Suprapubic skin (tissue), 3 donors: ENCODE measurements around the gene ZNF184.

Experiments used
- CTCF ChIP-seq, 2 donors: fragments of 200-600 bp in 1 of 2; fragments of 450-650 bp in 1 of 2; sonication (generic) in 1 of 2; IDR thresholded peaks; one replicate each; pipeline ENCODE4 v1.5.1; 2016 to 2019; ENCODE audit warnings: antibody characterized with exemption in 2 of 2, mild to moderate bottlenecking in 1 of 2, moderate library complexity in 1 of 2
- POLR2AphosphoS5 ChIP-seq, 3 donors: sonication (generic); formaldehyde crosslinking; IDR thresholded peaks; one replicate each; pipeline ENCODE4 v1.6.1; 2017; ENCODE audit warnings: antibody characterized with exemption in 3 of 3

DNA sequence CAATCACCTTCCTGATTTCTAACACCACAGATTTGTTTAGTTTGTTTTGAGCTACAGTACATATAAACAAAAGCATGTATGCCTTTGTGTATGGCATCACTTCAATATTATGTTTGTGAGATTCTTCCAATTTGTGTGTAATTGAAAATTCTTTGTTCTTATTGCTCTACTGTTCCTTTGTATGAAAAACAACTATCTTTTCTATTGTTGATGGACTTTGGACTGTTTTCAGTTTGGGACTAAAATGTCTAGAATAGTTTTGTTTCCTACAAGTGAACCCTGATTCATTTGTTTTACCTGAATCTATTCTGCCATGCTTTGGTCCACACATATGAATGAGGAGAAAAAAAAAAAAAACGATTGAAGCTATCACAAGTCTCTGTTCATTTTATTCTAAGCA lies 21.2 kb upstream of the ZNF184 start:
- TF ChIP-seq POLR2AphosphoS5 (IDR thresholded peaks at IDR 0.05) (no peak), CTCF (IDR thresholded peaks at IDR 0.05) (no peak)
